Urinary bladder (tissue), 4 donors: ENCODE measurements around the gene NR3C2. TPM values are rescaled to one million over a fixed set of nuclear protein-coding genes. Genes with fewer than 3 reads are reported as not detected.

Experiments
- DNase-seq: peaks from one replicate; pipeline ENCODE4 v3.0.0-alpha.2; 2015; ENCODE audit errors: extremely low spot score
- H3K27ac ChIP-seq: one replicate; pipeline ENCODE4 v1.5.1; 2013; ENCODE audit warnings: low read depth, mild to moderate bottlenecking, moderate library complexity
- H3K36me3 ChIP-seq: one replicate; pipeline ENCODE4 v1.6.1; 2013; ENCODE audit warnings: mild to moderate bottlenecking, moderate library complexity; ENCODE audit not compliant: insufficient read depth
- H3K4me1 ChIP-seq: one replicate; pipeline ENCODE4 v1.6.1; 2013; ENCODE audit warnings: mild to moderate bottlenecking, moderate library complexity; ENCODE audit not compliant: insufficient read depth
- H3K4me3 ChIP-seq: one replicate; pipeline ENCODE4 v1.5.1; 2013; ENCODE audit warnings: low read depth, low read length
- WGBS: extraction: QIAGEN DNeasy Blood & Tissue Kit; methylation state at CpG from one replicate; pipeline ENCODE4 v1.1.7; 2013; 5-methylcytosine and 5-hydroxymethylcytosine counted together
- polyA plus RNA-seq: library from polyadenylated mRNA; stranded (reverse); fragments of 200-250 nt; gene quantifications from one replicate; pipeline ENCODE4 v1.2.3, GENCODE V29; 2013
- total RNA-seq: library from RNA; depleted of rRNA; stranded (reverse); fragments of >200 nt; gene quantifications from one replicate; pipeline ENCODE4 v1.2.3, GENCODE V29; 2014
- donor health status: healthy with polysubstance abuse.
- donor health status: healthy.

The NR3C2 gene
- total and polyA plus RNA-seq, 2 donors: 15.5 to 19.1 TPM

DNA sequence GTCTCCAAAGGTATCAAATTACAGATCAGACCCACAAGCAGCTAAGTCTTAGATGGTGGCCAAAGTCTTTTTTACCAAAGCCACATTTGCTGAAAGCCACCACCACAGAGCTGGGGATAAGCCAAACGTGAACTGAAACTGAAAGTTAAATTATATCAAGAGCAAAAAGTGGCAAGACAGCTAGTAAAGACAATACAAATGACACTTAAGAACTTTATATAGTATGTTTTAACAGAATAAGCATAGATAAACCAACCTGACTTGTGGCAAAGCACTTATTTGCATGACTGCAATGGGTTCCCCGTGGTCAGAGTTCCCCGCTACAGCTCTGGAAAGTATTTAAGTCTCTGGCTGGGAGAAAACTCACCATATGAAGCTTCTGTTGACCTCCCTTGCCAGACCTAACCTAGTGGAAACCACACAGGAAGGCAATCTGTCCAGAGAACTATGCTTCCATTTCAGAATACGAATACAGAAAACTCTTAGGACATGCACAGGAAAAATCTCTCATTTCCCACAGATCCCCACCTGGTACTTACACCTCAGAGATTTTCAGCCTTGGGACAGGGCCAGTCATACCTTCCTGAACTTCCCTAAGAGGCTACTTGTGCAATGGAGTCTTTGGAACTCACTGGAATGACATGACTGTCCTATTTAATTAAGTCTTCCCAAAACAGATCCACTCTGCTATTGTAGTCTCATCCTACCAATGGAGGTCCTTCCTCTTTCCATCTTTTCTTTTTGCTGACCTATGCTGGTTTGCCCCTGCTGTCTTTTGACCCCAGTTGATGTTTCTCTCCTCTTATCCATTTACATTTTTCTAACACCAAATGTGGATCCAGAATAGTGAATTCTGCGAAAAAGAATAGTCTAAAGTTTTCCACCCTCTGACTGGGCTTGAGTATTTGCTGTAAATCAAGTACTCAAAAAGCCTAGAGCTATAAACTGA, 225.1 kb downstream of the NR3C2 start:
- Histone ChIP-seq H3K4me3 (peak overlapping the region; percentile 3), H3K27ac (no peak overlapping the region)
- WGBS: 73% methylated on average over 5 of the region's 5 CpGs

GRCh38 chr4:148216321-148216720, 225.9 kb downstream of the NR3C2 start:
- DNase-seq: no peak
- Histone ChIP-seq H3K27ac (no peak overlapping the region), H3K4me1 (peaks cover 4% of the 10 kb centered on the region), H3K4me3 (no peak overlapping the region), H3K36me3 (no peaks in the 10 kb centered on the region)
- WGBS: 82% methylated on average over 3 of the region's 3 CpGs

More for the DNA sequence above, 225.1 kb downstream of the NR3C2 start:
- no peak for DNase-seq
- Histone ChIP-seq H3K36me3 (no peaks in the 10 kb centered on the region), H3K4me1 (peaks cover 4% of the 10 kb centered on the region)

GRCh38 chr4:148215202-148215601, 227.0 kb downstream of the NR3C2 start:
- no peak overlapping the region for H3K27ac ChIP-seq
- H3K4me1 ChIP-seq: peaks cover 4% of the 10 kb centered on the region
- no peak for DNase-seq
- no peak overlapping the region for H3K4me3 ChIP-seq
- no peaks in the 10 kb centered on the region for H3K36me3 ChIP-seq
- 40% methylated on average over 3 of the region's 3 CpGs for WGBS

GRCh38 chr4:148214529-148215166, 227.6 kb downstream of the NR3C2 start:
- no peak for DNase-seq
- Histone ChIP-seq H3K36me3 (no peaks in the 10 kb centered on the region), H3K4me1 (peaks cover 4% of the 10 kb centered on the region), H3K4me3 (no peak overlapping the region), H3K27ac (no peak overlapping the region)
- 26% methylated on average over 11 of the region's 11 CpGs for WGBS

DNA sequence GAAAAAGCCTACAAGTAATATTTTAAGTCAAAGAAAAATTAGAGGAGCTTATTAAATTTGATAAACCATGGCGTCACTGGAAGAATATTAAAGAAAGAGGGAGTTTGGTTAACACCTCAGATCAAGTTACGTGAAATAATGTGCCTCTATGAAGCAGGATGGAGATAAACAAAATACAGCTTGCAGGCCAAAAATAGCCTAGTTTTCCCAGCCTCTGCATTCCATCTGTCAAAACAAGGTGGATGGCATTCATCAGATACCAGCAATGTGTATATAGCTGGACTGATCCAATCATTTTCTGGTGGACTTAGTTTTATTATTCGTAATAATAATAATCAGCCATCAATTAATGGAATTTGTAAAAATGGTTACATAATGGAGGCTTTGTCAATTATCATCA, 230.7 kb downstream of the NR3C2 start:
- Histone ChIP-seq H3K4me3 (no peak overlapping the region), H3K27ac (no peak overlapping the region), H3K36me3 (no peaks in the 10 kb centered on the region), H3K4me1 (no peaks in the 10 kb centered on the region)
- 63% methylated on average over 3 of the region's 3 CpGs for WGBS
- no peak for DNase-seq

GRCh38 chr4:148210661-148211060, 231.6 kb downstream of the NR3C2 start:
- DNase-seq: no peak
- 86% methylated on average over 1 of the region's 1 CpG for WGBS
- no peak overlapping the region for H3K27ac ChIP-seq
- H3K4me1 ChIP-seq: no peaks in the 10 kb centered on the region
- no peaks in the 10 kb centered on the region for H3K36me3 ChIP-seq
- H3K4me3 ChIP-seq: no peak overlapping the region

DNA sequence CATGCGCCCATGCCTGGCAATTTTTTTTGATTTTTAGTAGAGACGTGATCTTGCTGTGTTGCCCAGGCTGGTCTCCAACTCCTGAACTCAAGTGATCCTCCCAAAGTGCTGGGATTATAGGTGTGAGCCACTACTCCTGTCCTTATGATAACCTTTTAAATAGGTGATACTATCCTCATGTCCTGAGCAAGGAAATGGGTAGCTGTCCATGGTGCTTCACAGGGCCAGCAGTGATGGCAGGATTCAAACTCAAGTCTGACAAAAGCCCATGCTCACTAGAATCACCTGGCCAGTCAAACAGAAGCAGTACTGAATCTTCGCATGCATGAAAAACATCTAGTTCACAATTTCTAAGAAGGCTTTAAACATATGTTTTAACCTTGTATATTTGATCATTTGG, 235.1 kb downstream of the NR3C2 start:
- Histone ChIP-seq H3K4me1 (no peaks in the 10 kb centered on the region), H3K27ac (no peak overlapping the region), H3K4me3 (no peak overlapping the region), H3K36me3 (no peaks in the 10 kb centered on the region)
- 96% methylated on average over 3 of the region's 3 CpGs for WGBS
- DNase-seq: no peak

GRCh38 chr4:148205476-148205875, 236.7 kb downstream of the NR3C2 start:
- no peaks in the 10 kb centered on the region for H3K36me3 ChIP-seq
- DNase-seq: no peak
- WGBS: 97% methylated on average over 3 of the region's 3 CpGs
- H3K4me1 ChIP-seq: no peaks in the 10 kb centered on the region
- H3K27ac ChIP-seq: no peak overlapping the region
- H3K4me3 ChIP-seq: no peak overlapping the region

DNA sequence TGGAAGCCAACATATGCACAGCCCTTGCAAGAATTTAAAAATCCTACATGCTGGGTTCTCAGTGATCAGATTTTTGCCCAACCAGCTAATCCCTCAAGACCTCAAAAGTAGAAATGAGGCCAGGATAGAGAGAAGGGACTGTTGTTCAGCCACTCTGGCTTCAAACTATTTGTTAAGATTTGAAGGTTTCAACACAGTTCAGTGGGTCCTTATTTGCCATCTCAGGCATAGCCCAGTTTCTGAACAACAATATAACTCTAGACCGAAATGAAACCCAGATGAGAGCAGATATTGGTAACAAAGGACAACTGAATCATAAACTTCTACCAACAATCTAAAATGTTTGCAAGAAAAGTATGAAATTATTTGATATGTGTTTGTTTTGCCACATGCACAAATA, 237.3 kb downstream of the NR3C2 start:
- WGBS: 98% methylated on average over 1 of the region's 1 CpG
- H3K4me3 ChIP-seq: no peak overlapping the region
- no peak overlapping the region for H3K27ac ChIP-seq
- DNase-seq: no peak
- no peaks in the 10 kb centered on the region for H3K36me3 ChIP-seq
- no peaks in the 10 kb centered on the region for H3K4me1 ChIP-seq

DNA sequence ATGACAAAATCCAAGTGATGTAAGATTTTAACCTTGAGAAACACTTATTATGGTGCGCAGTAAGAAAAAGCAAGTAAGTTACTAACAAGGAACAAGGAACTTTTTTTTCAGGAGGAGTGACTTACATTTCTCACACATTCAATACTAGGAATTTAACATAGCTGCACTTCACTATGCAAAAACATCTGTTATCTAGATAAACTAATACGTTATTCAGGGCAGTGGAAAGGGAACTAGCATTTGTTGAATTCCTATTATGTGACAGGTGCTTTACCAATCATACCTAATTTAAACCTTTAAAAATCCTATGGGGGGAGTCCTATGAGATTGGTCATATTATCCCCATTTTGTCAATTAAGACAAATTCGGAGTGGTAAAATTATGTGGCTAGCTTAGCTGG, 238.0 kb downstream of the NR3C2 start:
- Histone ChIP-seq H3K27ac (no peak overlapping the region), H3K4me1 (no peaks in the 10 kb centered on the region), H3K4me3 (no peak overlapping the region), H3K36me3 (no peaks in the 10 kb centered on the region)
- no peak for DNase-seq
- 86% methylated on average over 3 of the region's 3 CpGs for WGBS

- H3K4me3 ChIP-seq: no peak overlapping the region
Observed at GRCh38 chr4:148203056-148203898, 238.9 kb downstream of the NR3C2 start.

DNA sequence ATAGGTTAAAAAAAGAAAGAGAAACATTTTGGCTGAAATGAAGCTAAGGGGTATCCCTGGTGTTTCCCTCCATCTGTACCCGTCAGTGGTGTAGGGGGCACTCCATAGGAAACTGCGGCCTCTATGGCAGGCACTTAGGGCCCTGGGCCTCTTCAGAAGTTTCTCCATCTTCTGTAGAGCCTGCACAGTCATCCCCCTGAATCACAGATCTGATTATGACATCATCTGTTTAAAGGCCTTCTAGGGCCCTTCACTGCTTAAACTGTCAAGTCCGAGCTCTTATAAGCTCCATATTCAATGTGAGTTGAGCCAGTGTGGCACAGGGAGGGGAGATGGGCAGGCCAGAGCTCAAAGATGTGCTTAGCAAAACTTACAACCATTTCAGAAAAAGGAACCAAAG, 241.3 kb downstream of the NR3C2 start:
- Histone ChIP-seq H3K27ac (no peak overlapping the region), H3K4me3 (no peak overlapping the region), H3K4me1 (no peaks in the 10 kb centered on the region), H3K36me3 (no peaks in the 10 kb centered on the region)
- WGBS: 88% methylated on average over 3 of the region's 3 CpGs
- no peak for DNase-seq

More at GRCh38 chr4:148203056-148203898, 238.9 kb downstream of the NR3C2 start:
- peak; percentile 26 for DNase-seq
- Histone ChIP-seq H3K4me1 (no peaks in the 10 kb centered on the region), H3K27ac (no peak overlapping the region), H3K36me3 (no peaks in the 10 kb centered on the region)
- WGBS: 53% methylated on average over 14 of the region's 14 CpGs

DNA sequence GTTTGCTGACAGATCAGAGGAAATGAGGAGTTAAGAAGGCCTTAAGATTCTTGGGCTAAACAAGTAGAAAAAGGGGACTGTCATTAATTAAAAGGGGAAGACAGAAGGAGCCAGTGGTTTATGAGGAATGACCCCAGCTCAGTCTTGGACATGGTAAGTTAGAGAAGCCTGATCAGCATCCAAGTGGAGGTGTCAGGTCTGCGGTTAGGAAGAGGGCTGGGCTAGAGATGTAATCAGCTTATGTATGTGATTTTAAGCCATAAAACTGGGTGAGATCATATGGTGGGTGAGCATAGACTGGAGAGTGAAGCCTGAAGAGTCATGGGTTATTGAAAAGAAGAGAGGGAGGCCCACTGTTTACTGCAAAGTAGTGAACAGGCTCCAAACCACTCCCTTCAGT, 246.1 kb downstream of the NR3C2 start:
- no peaks in the 10 kb centered on the region for H3K4me1 ChIP-seq
- 79% methylated on average over 1 of the region's 1 CpG for WGBS

More for the DNA sequence above, 246.1 kb downstream of the NR3C2 start:
- no peaks in the 10 kb centered on the region for H3K36me3 ChIP-seq
- H3K27ac ChIP-seq: no peak overlapping the region
- no peak for DNase-seq
- no peak overlapping the region for H3K4me3 ChIP-seq
